Neuronal stem cell (in vitro differentiated cells): ENCODE measurements around the gene RAPGEF5.

Experiments used
- DNase-seq: peaks from one replicate; pipeline ENCODE4 v3.0.0-alpha.2; 2013; ENCODE audit warnings: low spot score
- H2AFZ ChIP-seq: one replicate; pipeline ENCODE4 v1.6.1; 2013; ENCODE audit warnings: mild to moderate bottlenecking, low read length, inconsistent platforms
- H2AK5ac ChIP-seq: 2 replicates; pipeline ENCODE4 v1.6.1; 2013; ENCODE audit warnings: low read depth, mild to moderate bottlenecking, inconsistent platforms, low read length, moderate library complexity, mixed read lengths
- H2BK120ac ChIP-seq: 2 replicates; pipeline ENCODE4 v1.6.1; 2013; ENCODE audit warnings: low read depth, mild to moderate bottlenecking, inconsistent platforms, low read length, moderate library complexity, mixed read lengths
- H2BK12ac ChIP-seq: one replicate; pipeline ENCODE4 v1.6.1; 2013; ENCODE audit warnings: low read length, inconsistent platforms
- H2BK15ac ChIP-seq: 2 replicates; pipeline ENCODE4 v1.6.1; 2013; ENCODE audit warnings: mild to moderate bottlenecking, low read length, inconsistent platforms, mixed read lengths
- H2BK5ac ChIP-seq: one replicate; pipeline ENCODE4 v1.6.1; 2013; ENCODE audit warnings: inconsistent platforms, mild to moderate bottlenecking, low read length, moderate library complexity
- H3K14ac ChIP-seq: one replicate; pipeline ENCODE4 v1.6.1; 2013; ENCODE audit warnings: low read length, inconsistent platforms
- H3K18ac ChIP-seq: 2 replicates; pipeline ENCODE4 v1.6.1; 2013; ENCODE audit warnings: low read length, inconsistent platforms
- H3K23ac ChIP-seq: 2 replicates; pipeline ENCODE4 v1.6.1; 2013; ENCODE audit warnings: low read depth, mild to moderate bottlenecking, mixed read lengths, low read length, inconsistent platforms; ENCODE audit not compliant: poor library complexity
- H3K27ac ChIP-seq: replicated peaks from 3 replicates; pipeline ENCODE4 v1.5.1; 2013; ENCODE audit warnings: low read length, inconsistent platforms
- H3K27me3 ChIP-seq, 3 experiments: 2 replicates each; pipeline ENCODE4 v1.6.1; 2013; ENCODE audit warnings: low read length in 3 of 3, mild to moderate bottlenecking in 2 of 3, inconsistent platforms in 1 of 3, low read depth in 1 of 3, mixed read lengths in 1 of 3, moderate library complexity in 1 of 3; ENCODE audit not compliant: control insufficient read depth in 3 of 3, insufficient read depth in 3 of 3
- H3K36me3 ChIP-seq, 2 donors: replicated peaks in 1 of 2; 2 replicates each; pipeline ENCODE4 v1.6.1; 2013; ENCODE audit warnings: low read length in 2 of 2; ENCODE audit not compliant: control insufficient read depth in 2 of 2, insufficient read depth in 2 of 2
- H3K4ac ChIP-seq: 2 replicates; pipeline ENCODE4 v1.6.1; 2013; ENCODE audit warnings: inconsistent platforms, mild to moderate bottlenecking, low read length, moderate library complexity
- H3K4me1 ChIP-seq, 2 donors: 1 replicate in 1 of 2; 2 replicates in 1 of 2; pipeline ENCODE4 v1.6.1; 2013; ENCODE audit warnings: low read length in 2 of 2, low read depth in 1 of 2; ENCODE audit not compliant: control insufficient read depth in 2 of 2, insufficient read depth in 1 of 2
- H3K4me2 ChIP-seq: one replicate; pipeline ENCODE4 v1.6.1; 2013; ENCODE audit warnings: mild to moderate bottlenecking, low read length, inconsistent platforms; ENCODE audit not compliant: insufficient read depth, poor library complexity, severe bottlenecking
- H3K4me3 ChIP-seq, 2 donors: 2 replicates each; pipeline ENCODE4 v1.5.1; 2013; ENCODE audit warnings: low read length in 2 of 2, mild to moderate bottlenecking in 2 of 2, inconsistent platforms in 1 of 2, moderate library complexity in 1 of 2
- H3K79me1 ChIP-seq: one replicate; pipeline ENCODE4 v1.6.1; 2013; ENCODE audit warnings: low read depth, mild to moderate bottlenecking, inconsistent platforms, low read length, moderate library complexity
- H3K9ac ChIP-seq: one replicate; pipeline ENCODE4 v1.6.1; 2013; ENCODE audit warnings: mild to moderate bottlenecking, low read depth, low read length, inconsistent platforms; ENCODE audit not compliant: poor library complexity
- H3K9me3 ChIP-seq, 2 donors: replicated peaks in 1 of 2; 2 replicates each; pipeline versions ENCODE3 to v1.6.1; 2013; ENCODE audit warnings: low read length in 2 of 2, mild to moderate bottlenecking in 2 of 2, inconsistent platforms in 1 of 2, low read depth in 1 of 2, mixed read lengths in 1 of 2, moderate library complexity in 1 of 2; ENCODE audit not compliant: control insufficient read depth in 2 of 2, insufficient read depth in 1 of 2
- H4K8ac ChIP-seq: one replicate; pipeline ENCODE4 v1.6.1; 2013; ENCODE audit warnings: low read depth, mild to moderate bottlenecking, inconsistent platforms, low read length, moderate library complexity
- H4K91ac ChIP-seq: one replicate; pipeline ENCODE4 v1.6.1; 2013; ENCODE audit warnings: low read length, low read depth, mild to moderate bottlenecking, inconsistent platforms; ENCODE audit not compliant: poor library complexity
- WGBS, 2 donors: extraction: QIAGEN DNeasy Blood & Tissue Kit; methylation state at CpG; one replicate each; pipeline ENCODE4 v1.1.7; 2013; ENCODE audit warnings: missing lambda C conversion rate in 2 of 2, mixed read lengths in 1 of 2; ENCODE audit not compliant: insufficient read length in 2 of 2, insufficient replicate concordance in 1 of 2; ENCODE audit errors: extremely low coverage in 2 of 2; 5-methylcytosine and 5-hydroxymethylcytosine counted together

RAPGEF5 gene

GRCh38 chr7:22318376-22318775 lies 38.6 kb downstream of the RAPGEF5 start:
- Histone ChIP-seq H3K79me1 (no peaks in the 10 kb centered on the region), H3K27me3 (no peaks in the 10 kb centered on the region), H3K36me3 (no peaks in the 10 kb centered on the region), H2BK12ac (no peak overlapping the region), H2BK120ac (no peak overlapping the region), H3K4me3 (no peak overlapping the region), H3K14ac (no peak overlapping the region), H3K9ac (no peak overlapping the region), H2AK5ac (no peak overlapping the region), H2BK15ac (no peak overlapping the region), H3K4me1 (peaks cover 0 to 4% of the 10 kb centered on the region in 2 donors), H3K4me2 (no peak overlapping the region), H3K9me3 (no peaks in the 10 kb centered on the region), H3K23ac (no peak overlapping the region), H4K91ac (no peak overlapping the region), H4K8ac (no peak overlapping the region), H3K18ac (no peak overlapping the region), H2AFZ (no peak overlapping the region), H3K27ac (no peak overlapping the region), H3K4ac (no peak overlapping the region), H2BK5ac (no peak overlapping the region)
- WGBS, 2 donors = no CpG with 5 or more reads among the region's 4 CpGs
- no peak for DNase-seq

GRCh38 chr7:22317632-22318031 lies 39.3 kb downstream of the RAPGEF5 start:
- Histone ChIP-seq H2BK120ac (no peak overlapping the region), H2AK5ac (no peak overlapping the region), H3K9me3 (no peaks in the 10 kb centered on the region), H3K36me3 (no peaks in the 10 kb centered on the region), H3K4me3 (no peak overlapping the region), H3K23ac (no peak overlapping the region), H3K4me1 (peaks cover 0 to 4% of the 10 kb centered on the region in 2 donors), H3K9ac (no peak overlapping the region), H3K27ac (no peak overlapping the region), H3K4ac (no peak overlapping the region), H2BK12ac (no peak overlapping the region), H2BK5ac (no peak overlapping the region), H2BK15ac (no peak overlapping the region), H3K14ac (no peak overlapping the region), H3K4me2 (no peak overlapping the region), H3K27me3 (no peaks in the 10 kb centered on the region), H4K8ac (no peak overlapping the region), H2AFZ (no peak overlapping the region), H3K79me1 (no peaks in the 10 kb centered on the region), H3K18ac (no peak overlapping the region), H4K91ac (no peak overlapping the region)
- WGBS, 2 donors = no CpG with 5 or more reads among the region's 4 CpGs
- no peak for DNase-seq

GRCh38 chr7:22316914-22317313 lies 40.0 kb downstream of the RAPGEF5 start:
- Histone ChIP-seq H3K4me2 (no peak overlapping the region), H2BK5ac (no peak overlapping the region), H2BK15ac (no peak overlapping the region), H3K4me3 (no peak overlapping the region), H2AK5ac (no peak overlapping the region), H3K23ac (no peak overlapping the region), H2BK120ac (no peak overlapping the region), H3K14ac (no peak overlapping the region), H3K4me1 (peaks cover 0 to 4% of the 10 kb centered on the region in 2 donors), H2BK12ac (no peak overlapping the region), H2AFZ (no peak overlapping the region), H3K9me3 (no peaks in the 10 kb centered on the region), H4K91ac (no peak overlapping the region), H3K27me3 (no peaks in the 10 kb centered on the region), H3K79me1 (no peaks in the 10 kb centered on the region), H3K36me3 (no peaks in the 10 kb centered on the region), H3K4ac (no peak overlapping the region), H3K9ac (no peak overlapping the region), H3K27ac (no peak overlapping the region), H3K18ac (no peak overlapping the region), H4K8ac (no peak overlapping the region)
- no peak for DNase-seq
- no CpG with 5 or more reads among the region's 4 CpGs for WGBS, 2 donors

DNA sequence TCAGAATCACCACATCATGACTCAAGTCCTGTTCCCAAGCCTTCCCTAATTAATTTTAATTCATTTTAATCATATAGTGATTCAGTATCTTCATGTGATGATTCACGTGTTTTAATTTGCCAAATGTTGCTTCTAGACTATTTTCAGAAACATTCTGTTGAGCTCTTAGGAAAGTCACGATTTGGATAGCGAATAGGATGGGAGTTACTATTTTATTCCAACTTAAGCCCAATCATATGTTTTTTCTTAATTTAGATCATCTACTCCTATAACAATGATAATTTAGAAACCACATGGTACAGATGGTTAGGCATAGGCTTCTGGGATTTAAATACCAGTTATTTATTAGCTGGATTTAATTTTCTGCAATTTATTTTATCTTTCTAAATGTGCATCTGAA lies 49.1 kb downstream of the RAPGEF5 start:
- H2BK120ac ChIP-seq = no peak overlapping the region
- H3K4me2 ChIP-seq = no peak overlapping the region
- H3K4me3 ChIP-seq = no peak overlapping the region
- no peak for DNase-seq
- H2AK5ac ChIP-seq = no peak overlapping the region
- H2BK12ac ChIP-seq = no peak overlapping the region
- no peak overlapping the region for H2BK15ac ChIP-seq
- H3K23ac ChIP-seq = no peak overlapping the region
- H2AFZ ChIP-seq = no peak overlapping the region
- no peaks in the 10 kb centered on the region for H3K27me3 ChIP-seq
- H2BK5ac ChIP-seq = no peak overlapping the region
- no peak overlapping the region for H3K14ac ChIP-seq
- no peaks in the 10 kb centered on the region for H3K4me1 ChIP-seq
- H4K8ac ChIP-seq = no peak overlapping the region
- H3K9ac ChIP-seq = no peak overlapping the region
- H3K79me1 ChIP-seq = no peaks in the 10 kb centered on the region
- peaks cover 1 to 4% of the 10 kb centered on the region in 2 donors for H3K9me3 ChIP-seq
- H4K91ac ChIP-seq = no peak overlapping the region
- no CpG with 5 or more reads among the region's 3 CpGs for WGBS, 2 donors
- H3K4ac ChIP-seq = no peak overlapping the region
- no peak overlapping the region for H3K18ac ChIP-seq
- H3K36me3 ChIP-seq = peaks cover 0 to 2% of the 10 kb centered on the region in 2 donors
- no peak overlapping the region for H3K27ac ChIP-seq
